ENCODE measurements around the gene MT1X. TPM values are rescaled to one million over a fixed set of nuclear protein-coding genes. Genes with fewer than 3 reads are reported as not detected.

The MT1X gene
- total RNA-seq, 8 experiments from 2014 or later: 21.9 to 1,765 (median 42.9) TPM

GRCh38 chr16:56732366-56732765 is 50.1 kb downstream of the MT1X start:
- WGBS, 10 experiments: 67 to 100% (median 86%) methylated on average over 1 to 2 of the region's 2 CpGs; no CpG with 5 or more reads in 3 of the 10 experiments
- H3K4me1 ChIP-seq (replicated peaks in 1 of 2): peaks cover 12 to 13% of the 10 kb centered on the region in 2 donors
- no peak overlapping the region for H3K4me3 ChIP-seq
- no peak overlapping the region for H3K27ac ChIP-seq
- in situ Hi-C loops (cut with MboI; ENCODE audit: low pct_unique_long_range_greater_than_20kb in 2 of 9, low sequenced_read_pairs in 9 of 9, unreplicated experiment in 9 of 9): no loop called here
- ATAC-seq (replicated peaks in 6 of 8): no peak

GRCh38 chr16:56732832-56733231 is 50.6 kb downstream of the MT1X start:
- 86 to 100% (median 100%) methylated on average over 1 of the region's 1 CpG; no CpG with 5 or more reads in 4 of the 10 experiments for WGBS, 10 experiments
- Histone ChIP-seq H3K4me1 (replicated peaks in 1 of 2) (peaks cover 12 to 13% of the 10 kb centered on the region in 2 donors), H3K4me3 (no peak overlapping the region), H3K27ac (no peak overlapping the region)
- no peak for ATAC-seq (replicated peaks in 6 of 8)
- in situ Hi-C loops (cut with MboI; ENCODE audit: low pct_unique_long_range_greater_than_20kb in 2 of 9, low sequenced_read_pairs in 9 of 9, unreplicated experiment in 9 of 9): no loop called here

Other genes starting within 250 kb of the MT1X start
- gene NUDT21, start 231.1 kb upstream of the MT1X start, total RNA-seq: 100 to 1,000 TPM in 4 of 8 experiments, 10 to 100 TPM in 4; 32.7 to 149 (median 109) TPM
- gene OGFOD1, start 230.9 kb upstream of the MT1X start, total RNA-seq: 10 to 100 TPM; 20.9 to 59.0 (median 33.8) TPM
- gene BBS2, start 162.4 kb upstream of the MT1X start, total RNA-seq: 100 to 1,000 TPM in 1 of 8 experiments, 10 to 100 TPM in 7; 31.8 to 107 (median 45.7) TPM
- gene MT4, start 117.4 kb upstream of the MT1X start, total RNA-seq: not detected
- gene MT3, start 92.9 kb upstream of the MT1X start, total RNA-seq: 10 to 100 TPM in 2 of 8 experiments, 1 to 10 TPM in 3, not detected in 3; 1.9 to 16.9 (median 8.7) TPM
- gene MT2A, start 73.9 kb upstream of the MT1X start, total RNA-seq: 100 to 1,000 TPM in 3 of 8 experiments, 10 to 100 TPM in 2, 1 to 10 TPM in 3; 4.5 to 313 (median 43.5) TPM
- 10 to 100 TPM in 3 of 8 experiments, 1 to 10 TPM in 5; 1.1 to 96.8 (median 4.4) TPM for gene MT1E, start 56.7 kb upstream of the MT1X start, total RNA-seq
- gene MT1M, start 49.8 kb upstream of the MT1X start, total RNA-seq: 1 to 10 TPM in 1 of 8 experiments, under 1 TPM in 3, not detected in 4; 0.25 to 1.5 (median 0.46) TPM
- gene MT1A, start 43.8 kb upstream of the MT1X start, total RNA-seq: 1 to 10 TPM in 1 of 8 experiments, not detected in 7; 3.0 TPM
- gene MT1B, start 30.6 kb upstream of the MT1X start, total RNA-seq: not detected
- gene MT1F, start 24.5 kb upstream of the MT1X start, total RNA-seq: 100 to 1,000 TPM in 1 of 8 experiments, 10 to 100 TPM in 3, 1 to 10 TPM in 3, not detected in 1; 1.8 to 156 (median 11.3) TPM
- gene MT1G, start 14.4 kb upstream of the MT1X start, total RNA-seq: 100 to 1,000 TPM in 1 of 8 experiments, 1 to 10 TPM in 6, under 1 TPM in 1; 0.54 to 432 (median 3.5) TPM
- 1 to 10 TPM in 1 of 8 experiments, under 1 TPM in 1, not detected in 6; 0.66 to 9.9 TPM for gene MT1H, start 12.7 kb upstream of the MT1X start, total RNA-seq
- 100 to 1,000 TPM in 2 of 8 experiments, 10 to 100 TPM in 6; 48.6 to 123 (median 95.5) TPM for gene NUP93, start 47.7 kb downstream of the MT1X start, total RNA-seq
- under 1 TPM in 5 of 8 experiments, not detected in 3; 0.05 to 0.81 (median 0.35) TPM for gene SLC12A3, start 182.7 kb downstream of the MT1X start, total RNA-seq
- 100 to 1,000 TPM in 6 of 8 experiments, 10 to 100 TPM in 2; 53.4 to 218 (median 119) TPM for gene HERPUD1, start 249.7 kb downstream of the MT1X start, total RNA-seq